HG03571 (cell line): ENCODE data around the gene UBE2H.
"Not testable (repeated sequence)": the region's sequence is repeated elsewhere in the genome, so short reads cannot be mapped to it uniquely, and the experiment has no call there.

Experiments
- ATAC-seq: cut with Tn5 transposase; IDR thresholded peaks from one replicate; pipeline ENCODE4 v1.9.1; 2021; ENCODE audit not compliant: unreplicated experiment

Gene UBE2H

DNA sequence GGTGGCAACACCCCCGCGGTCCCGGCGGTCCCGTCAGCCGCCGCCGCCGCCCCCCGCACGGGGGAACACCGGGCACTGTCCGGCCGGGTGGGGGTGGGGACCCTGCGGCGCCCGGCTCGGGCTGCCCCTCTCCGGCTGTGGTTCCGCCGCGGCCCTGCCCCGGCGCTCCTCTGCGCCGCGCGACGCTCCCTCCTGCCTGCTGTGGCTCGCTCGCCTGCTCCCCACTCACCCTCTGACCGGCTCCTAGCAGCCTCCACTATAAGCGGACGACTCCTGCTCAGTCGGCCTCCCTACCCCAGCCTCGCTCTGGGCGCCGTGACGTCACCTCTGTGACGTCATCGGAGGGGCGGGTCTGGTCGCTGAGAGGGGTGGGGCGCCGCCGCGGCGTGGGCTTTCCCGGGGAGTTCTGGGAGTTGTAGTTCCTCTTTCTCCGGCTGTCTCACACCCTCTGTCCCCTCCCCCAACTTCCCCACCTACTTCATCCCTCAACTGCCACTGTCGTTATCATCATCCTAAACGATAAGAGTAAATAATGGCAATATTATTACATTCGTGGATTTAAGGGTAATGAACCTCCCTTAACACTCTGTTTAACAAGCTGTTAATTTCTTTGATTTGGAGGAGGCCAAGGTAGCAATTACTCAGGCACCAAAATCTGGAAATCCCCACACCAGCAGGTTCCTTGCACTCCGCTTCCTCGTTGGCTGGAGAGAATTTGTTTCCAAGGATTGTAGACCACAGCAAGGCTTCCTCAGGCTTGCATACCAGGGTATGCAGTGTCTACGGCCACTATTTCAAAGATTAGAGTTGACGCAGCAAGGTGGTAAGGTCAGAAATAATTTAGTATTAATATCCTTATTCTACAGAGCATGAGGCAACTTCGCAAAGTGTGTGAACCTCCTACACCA is at the start of gene UBE2H:
TSS of gene UBE2H (minus strand) at position 308 of the 908 bp plus-strand sequence. CDS start 405 bp downstream, outside the sequence.
- peak; percentile 59 for ATAC-seq

DNA sequence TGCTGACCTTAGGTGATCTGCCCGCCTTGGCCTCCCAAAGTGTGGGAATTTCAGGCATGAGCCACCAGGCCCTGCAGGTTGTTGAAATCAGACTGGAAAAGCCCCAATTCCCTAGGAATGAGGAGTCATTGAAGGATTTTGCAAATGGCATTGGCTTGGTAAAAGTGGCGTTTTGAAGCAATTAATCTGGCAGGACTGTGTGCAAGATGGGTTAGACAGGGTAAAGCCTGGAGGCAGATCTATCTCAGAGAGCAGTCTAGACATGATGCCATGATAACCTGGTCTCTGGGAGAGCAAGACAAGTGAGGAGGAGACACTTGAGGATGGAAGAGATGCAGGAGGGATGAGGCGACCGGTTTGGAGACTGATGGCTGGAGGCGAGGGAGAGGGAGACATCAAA is 45.7 kb upstream of the UBE2H start:
- no peak for ATAC-seq

DNA sequence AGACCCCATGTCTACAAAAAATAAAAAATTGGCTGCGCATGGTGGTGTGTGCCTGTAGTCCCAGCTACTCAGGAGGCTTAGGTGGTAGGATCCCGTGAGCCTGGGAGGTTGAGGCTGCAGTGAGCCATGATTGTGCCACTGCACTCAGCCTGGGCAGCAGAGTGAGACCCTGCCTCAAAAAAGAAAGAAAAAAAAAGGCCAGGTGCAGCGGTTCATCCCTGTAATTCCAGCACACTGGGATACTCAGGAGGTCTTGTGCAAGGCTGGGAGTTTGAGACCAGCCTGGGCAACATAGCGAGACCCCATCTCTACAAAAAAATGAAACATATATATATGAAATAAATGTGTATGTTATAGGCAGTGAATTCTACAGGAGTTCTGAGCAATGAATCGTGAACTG is 44.5 kb upstream of the UBE2H start:
- no peak for ATAC-seq

DNA sequence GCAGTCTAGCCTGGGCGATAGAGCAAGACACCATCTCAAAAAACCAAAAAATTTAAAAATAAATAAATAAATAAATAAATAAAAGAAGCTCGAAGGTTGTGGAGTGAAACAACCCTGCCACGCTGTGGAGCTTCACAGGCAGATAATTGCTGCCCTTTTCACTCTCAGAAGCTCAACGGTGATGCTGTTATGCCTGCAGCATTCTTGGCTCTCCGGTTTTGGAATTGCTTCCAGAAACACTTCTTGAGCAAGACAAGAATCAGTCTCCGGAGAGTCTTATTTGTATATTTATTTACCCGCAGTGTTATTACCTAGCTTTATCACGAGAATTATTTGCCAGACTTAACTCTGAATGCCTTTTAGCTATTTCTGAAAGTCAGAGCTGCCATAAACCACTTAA is 40.5 kb upstream of the UBE2H start:
- ATAC-seq = no peak

DNA sequence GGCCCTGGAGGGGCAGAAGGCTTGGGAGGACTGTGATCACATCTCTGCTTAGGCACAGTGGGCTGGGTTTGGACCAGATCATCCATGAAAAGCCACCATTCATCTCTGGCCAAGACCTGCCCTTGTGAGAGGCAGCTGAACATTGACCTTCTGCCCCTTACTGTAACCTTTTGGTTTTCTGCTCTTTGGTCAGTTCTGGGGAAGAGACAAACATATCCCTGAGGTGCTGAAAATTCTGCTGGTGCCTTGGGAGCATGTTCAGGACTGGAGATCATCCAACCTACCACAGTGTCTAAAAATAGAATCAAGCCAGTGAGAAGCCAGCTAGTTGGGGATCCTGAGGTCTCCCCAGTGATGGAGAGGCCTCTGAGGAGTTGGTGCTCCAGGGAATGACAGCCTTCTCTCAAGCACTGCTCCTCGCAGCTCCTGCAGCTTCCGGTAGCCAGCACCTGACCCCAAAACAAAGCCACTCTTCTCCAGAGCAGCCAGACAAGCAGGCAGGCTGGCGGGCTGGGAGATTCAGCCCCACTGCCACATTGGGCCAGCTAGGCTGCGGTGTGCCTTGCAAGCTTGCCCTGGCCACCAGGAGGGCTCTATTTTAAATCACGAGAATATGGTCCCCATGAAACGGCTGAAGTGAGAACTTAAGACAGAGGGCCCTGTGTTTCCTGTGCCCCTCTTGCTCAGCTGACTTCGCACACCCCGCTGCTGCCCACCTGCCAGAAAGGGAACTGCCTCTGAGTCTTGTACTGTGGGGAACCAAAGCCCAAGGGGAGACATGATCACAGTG is 37.8 kb upstream of the UBE2H start:
- ATAC-seq = no peak

DNA sequence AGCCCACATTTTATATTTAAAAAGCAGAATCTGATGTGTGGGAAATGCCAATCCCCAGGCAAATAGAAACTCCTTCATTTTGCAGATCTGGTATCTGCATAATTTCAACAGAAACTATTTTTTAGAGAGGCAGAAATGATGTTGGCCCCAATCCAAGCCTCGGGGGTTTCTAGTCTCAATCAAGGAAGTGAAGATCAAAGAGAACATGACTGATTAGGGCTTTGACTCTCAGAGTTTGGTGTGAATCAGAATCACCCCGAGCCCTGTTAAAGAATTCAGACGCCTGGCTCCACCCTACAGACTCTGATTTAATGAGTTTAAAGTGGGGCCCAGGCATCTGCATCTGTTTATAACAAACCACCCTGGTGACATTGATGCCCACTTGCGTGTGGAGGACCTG is 36.7 kb upstream of the UBE2H start:
- no peak for ATAC-seq

DNA sequence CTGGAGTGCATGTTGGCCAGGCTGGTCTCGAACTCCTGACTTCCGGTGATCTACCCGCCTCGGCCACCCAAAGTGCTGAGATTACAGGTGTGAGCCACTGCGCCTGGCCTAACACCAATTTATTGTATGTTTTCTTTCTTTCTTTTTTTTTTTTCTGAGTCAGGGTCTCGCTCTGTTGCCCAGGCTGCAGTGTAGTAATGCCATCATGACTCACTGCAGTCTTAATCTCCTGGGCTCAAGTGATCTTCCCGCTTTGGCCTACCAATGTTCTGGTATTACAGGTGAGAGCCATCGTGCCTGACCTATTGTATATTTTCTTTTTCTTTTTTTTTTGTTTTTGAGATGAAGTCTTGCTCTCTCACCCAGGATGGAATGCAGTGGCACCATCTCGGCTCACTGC is 33.8 kb upstream of the UBE2H start:
- ATAC-seq = no peak

DNA sequence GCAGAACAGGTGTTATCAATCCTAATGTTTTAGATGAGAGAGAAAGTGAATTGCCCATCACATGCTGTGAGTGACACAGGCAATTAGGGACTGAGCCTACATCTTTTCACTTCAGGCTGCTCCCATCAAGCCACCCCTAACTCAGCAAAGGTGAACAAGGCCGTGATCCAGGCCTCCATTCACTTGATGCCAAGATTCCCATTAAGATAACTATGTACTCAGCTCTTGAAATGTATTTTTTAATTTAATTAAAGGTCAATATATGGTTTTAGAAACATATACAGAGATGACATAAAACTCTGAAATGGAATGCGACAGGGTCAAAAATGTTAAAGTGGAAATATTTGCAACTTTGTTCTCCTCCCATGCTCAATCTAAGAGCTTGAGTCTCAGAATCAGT is 27.9 kb upstream of the UBE2H start:
- ATAC-seq = no peak

DNA sequence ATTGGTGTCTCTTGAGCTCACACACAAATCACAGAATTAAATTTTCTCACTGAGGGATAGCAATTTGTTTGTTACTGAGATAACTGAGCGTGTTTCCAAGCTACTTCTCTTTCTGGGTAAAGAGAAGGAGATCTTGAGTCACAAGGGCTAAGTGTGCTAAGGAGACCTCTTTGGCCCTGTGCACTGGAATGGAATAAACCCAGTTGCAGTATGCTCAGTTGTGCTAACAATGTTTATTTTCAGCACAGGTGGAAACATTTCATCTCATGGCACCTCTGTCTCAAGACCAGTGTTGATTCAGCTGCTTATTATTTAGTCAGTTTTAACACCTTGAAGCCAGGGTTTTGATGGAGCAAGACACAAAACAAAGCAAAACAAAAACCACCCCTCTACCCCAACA is 22.5 kb upstream of the UBE2H start:
- ATAC-seq = no peak

DNA sequence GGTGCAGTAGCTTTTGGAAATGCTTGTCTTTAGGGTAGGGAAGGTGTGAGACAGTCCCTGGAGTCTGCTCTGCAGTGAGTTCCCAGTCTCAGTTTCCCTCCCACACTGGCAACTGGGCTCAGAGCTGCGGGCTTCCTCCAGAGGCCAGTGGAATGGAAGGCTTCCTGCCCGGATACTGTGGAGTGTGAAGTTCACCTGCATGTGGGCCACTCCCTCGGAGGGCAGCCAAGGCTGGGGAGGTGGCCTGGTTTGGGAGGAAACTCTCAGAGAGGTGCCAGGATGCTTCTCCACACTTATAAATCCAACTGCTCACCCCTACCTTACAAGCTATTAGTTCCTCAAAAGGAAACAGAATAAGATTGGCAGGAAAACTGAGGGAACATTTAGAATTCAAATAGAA is 18.1 kb upstream of the UBE2H start:
- ATAC-seq = no peak

DNA sequence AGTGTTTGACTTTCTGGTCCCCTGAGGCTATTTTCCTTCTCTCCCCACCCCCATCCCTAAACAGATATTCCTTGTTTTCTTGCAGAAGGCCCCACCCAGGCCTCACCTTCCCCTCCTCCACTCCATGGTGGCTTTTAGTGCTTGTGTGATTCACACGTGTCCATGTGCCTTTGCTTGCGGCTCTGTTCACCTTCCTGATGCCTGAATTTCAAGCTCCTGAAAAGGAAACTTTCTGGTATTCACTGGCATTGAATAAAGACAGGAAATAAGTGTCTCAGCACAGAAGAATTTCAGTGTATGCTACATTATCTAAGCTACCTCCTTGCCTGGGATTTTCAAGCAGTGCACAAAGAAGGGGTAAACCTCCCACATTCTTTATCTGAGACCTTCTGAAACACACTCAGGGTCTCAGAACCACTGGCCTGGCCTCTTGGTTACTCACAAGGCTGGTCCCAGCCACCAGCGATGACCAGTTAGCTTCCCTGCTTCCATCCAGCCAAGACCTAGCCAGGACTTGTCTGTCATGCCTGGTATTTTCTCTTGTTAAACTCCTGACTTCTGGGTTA is 17.2 kb upstream of the UBE2H start:
- ATAC-seq = no peak

DNA sequence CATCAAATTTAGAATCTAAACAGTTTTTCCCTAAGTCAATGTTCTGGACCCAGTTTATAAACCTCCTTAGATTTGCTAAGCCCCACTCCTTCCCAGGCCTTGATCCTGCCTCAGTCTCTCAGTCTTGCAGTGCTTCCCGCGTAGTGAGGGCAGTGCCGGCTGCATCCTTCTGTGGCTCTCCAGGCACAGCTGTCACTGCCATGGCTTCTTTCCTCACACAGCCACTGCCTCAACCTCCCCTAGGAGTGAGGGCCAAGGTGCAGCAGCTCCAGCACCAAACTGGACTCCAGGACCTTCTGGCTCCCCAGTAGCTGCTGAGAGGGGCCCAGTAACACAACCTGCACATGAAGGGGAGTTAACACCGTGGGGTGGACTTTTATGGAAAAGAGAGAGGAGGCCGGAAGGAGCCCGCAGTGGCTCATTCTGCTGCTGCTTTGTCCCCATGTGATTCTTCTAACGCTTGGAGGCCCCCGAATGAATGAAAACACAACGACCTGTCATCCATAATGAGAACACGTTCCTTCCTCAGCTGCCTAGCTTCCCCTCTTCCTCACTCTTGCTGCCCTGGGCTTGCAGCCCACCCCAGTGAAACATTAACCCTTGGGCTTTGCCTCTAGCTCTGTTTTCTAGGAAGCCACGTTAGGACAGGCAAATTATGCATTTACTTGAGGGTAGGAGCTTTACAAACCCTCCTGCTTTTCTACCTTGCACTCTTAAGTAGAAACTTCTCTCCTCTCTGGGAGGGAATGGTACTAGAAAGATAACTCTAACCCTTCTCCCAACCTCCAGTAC is 16.0 kb upstream of the UBE2H start:
- no peak for ATAC-seq

DNA sequence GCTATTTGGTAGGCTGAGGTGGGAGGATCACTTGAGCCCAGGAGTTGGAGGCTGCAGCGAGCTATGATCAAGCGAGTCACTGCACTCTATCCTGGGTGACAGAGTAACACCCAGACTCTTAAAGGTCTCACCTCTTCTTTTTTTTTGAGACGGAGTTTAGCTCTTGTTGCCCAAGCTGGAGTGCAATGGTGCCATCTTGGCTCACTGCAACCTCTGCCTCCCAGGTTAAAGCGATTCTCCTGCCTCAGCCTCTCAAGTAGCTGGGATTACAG is 7.4 kb upstream of the UBE2H start:
- ATAC-seq = not testable (repeated sequence)

DNA sequence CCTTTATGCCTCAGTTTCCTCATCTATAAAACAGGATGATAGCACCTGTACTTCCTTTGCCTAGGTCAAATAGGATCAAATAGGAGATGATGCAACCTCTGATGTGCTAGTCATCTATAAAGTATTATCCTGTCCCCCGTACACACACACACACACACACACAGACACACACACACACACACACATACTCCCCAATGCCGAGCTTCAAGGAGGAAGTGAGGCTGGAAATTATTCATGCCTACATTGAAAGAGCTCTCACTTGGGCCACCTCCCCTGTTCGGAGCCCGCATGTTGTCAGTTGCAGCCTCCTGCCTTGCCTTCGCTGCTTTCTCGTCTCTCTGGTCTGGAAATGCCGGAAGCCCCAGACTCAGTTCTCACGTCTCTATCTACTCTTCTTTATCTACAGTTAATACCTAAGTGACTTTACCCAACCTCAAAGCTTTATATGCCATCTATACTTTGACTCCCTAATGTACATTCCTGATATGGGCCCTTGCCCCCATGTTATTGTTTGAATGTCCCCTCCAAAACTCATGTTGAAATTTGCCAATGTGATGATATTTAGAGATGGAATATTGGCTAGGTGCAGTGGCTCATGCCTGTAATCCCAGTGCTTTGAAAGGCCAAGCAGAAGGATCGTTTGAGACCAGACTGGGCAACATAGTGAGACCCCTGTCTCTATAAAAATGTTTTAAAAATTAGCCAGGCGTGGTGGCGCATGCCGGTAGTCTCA is 6.9 kb upstream of the UBE2H start:
- ATAC-seq = no peak

DNA sequence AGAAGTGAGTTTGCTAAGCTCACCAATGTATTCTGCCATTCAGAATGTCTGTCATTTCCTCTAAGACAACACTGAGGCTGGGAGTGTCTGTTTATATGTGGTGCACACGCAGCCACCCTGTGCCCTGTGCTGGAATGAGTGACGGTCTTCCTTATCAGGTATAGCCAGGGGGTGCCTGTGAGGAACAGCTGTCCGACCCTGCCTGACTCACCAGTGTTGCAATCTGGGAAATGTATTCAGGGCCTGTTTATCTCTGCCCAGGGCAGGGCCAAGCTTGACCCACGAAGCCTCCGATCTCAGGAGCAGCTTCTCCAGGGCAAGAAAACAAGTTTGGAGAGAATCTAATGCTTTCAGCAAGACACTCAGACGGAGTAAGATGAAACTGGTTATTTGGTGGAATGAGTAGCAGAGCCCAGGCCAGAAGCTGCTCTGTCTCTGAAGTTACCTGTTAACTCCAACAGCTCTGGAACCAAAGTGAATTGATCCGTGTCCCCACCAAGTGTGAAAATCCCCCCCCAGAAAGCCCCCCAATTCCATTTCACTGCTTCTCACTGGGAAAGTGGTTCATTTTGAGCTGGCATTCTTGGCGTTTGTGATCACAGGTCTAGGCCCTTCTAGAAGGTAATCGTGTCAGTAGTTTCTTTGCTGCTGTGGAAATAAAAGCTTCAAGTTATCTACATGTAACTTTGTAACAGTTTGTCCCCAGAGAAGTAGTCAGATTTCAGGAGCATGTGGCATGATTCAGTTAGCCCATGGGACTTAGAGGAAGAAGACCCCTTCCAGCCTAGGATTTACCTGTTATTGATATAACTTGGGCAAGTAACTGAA is 6.1 kb upstream of the UBE2H start:
- ATAC-seq = no peak

DNA sequence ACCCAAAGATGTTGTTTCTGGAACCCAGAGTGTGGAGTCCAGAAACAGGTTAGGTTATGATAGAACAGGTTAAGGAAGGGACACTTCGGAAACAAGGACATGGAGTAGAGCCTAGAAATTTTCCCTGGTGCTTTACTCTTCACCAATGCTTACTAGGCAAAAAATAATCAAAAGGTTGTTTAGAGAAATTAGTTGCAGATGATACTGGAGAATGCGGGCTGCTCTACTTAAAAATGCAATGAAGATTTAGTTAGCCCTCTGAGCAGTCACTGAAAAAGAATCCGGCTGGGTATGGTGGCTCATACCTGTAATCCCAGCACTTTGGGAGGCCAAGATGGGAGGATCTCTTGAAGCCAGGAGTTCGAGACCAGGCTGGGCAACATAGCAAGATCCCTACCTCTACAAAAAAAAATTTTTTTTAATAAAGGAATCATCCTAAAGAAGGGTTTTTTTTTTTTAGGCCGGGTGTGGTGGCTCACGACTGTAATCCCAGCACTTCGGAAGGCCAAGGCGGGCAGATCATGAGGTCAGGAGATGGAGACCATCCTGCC is 3.3 kb upstream of the UBE2H start:
- no peak for ATAC-seq

DNA sequence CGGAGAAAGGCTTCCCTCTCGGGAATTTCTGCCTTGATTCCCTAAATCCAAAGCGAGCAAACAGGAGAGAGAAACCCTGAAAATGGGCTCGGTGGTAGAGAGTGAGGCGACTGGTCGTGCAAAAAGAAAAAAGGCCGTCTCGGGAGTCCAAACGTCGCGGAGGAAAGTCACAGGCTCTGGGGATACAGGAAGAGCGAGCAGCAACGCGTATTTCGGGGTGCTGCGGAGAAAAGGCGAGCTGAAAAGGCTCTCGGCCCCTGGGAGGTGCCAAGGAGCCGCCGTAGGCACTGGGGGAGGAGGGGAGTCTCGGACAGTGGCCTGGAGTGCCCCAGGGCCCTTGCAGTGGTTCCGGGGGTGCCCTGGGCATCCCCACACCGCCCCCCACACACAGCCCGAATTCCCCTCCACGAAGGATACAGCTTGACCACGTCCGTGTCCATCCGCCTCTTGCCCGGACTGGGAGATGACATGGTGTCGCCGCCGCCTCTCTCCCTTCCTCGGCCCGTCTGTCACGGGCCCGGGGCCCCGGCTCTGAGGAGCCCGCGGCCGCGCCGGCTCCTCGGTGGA is 591 bp downstream of the UBE2H start:
- peak; percentile 16 for ATAC-seq

DNA sequence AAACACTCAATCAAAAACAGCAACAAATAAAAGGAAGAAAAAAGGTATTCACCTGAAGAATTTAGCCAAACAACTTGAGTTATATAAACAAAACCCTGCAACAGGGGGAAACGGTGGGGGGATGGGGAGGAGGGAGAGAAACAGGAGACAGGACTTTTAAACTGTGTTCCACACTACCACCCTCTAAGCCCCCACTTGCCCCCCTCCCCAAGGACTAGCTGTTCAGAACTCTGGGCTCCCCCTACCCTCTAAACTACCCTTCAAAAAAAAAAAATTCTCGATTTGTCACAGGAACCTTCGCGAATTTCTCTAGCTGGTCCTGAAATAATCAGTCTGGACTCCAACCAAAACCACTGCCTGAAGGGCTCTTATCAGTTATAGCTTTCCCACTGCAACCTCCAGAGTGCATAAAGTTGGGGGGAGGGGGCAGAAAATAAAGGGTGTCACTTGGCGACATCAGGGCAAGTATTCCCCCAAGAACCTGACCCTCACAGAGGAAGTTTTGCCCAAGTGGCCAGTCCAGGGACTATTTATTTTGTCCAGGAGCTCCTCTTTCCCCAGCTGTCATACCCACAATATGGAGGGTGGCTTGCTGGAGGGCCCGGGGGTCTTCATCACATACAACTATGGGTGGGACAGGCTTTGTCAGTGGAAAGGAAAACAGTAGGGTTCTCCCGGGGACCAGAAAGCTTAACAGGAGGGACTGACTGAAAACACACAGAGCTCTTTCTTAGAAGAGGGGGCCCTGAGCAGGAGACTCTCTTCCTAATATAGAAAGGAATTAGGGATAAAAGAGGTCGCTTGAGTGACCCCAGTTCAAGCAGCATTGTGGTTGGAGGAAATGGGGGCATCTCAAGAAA is 1.3 kb downstream of the UBE2H start:
- no peak for ATAC-seq
